Esophagus squamous epithelium (tissue), 5 donors: ENCODE measurements around the gene ALDH9A1. TPM values are rescaled to one million over a fixed set of nuclear protein-coding genes. Genes with fewer than 3 reads are reported as not detected.

Source experiments
- DNase-seq: peaks from one replicate; lab custom pipeline; 2025; lab: John Stamatoyannopoulos, UW
- H3K27ac ChIP-seq, 4 donors: fragments of 200-600 bp; sonication (generic); one replicate each; pipeline ENCODE4 v1.5.1; 2016 to 2019; ENCODE audit warnings: mild to moderate bottlenecking in 1 of 4
- H3K27me3 ChIP-seq, 4 donors: fragments of 200-600 bp; sonication (generic); 1 replicate in 3 of 4; 2 replicates in 1 of 4; pipeline versions ENCODE4 v1.5.1 to v1.6.0; 2017 to 2021; ENCODE audit warnings: antibody characterized with exemption in 1 of 4
- H3K36me3 ChIP-seq, 3 donors: fragments of 200-600 bp; sonication (generic); one replicate each; pipeline ENCODE4 v1.5.1; 2016 to 2019
- H3K4me1 ChIP-seq, 3 donors: fragments of 200-600 bp; sonication (generic); one replicate each; pipeline ENCODE4 v1.5.1; 2017 to 2019
- H3K4me3 ChIP-seq, 4 donors: fragments of 200-600 bp; sonication (generic); 1 replicate in 3 of 4; 2 replicates in 1 of 4; pipeline ENCODE4 v1.5.1; 2016 to 2019; ENCODE audit warnings: mild to moderate bottlenecking in 2 of 4, moderate library complexity in 1 of 4
- H3K9me3 ChIP-seq, 3 donors: fragments of 200-600 bp; sonication (generic); one replicate each; pipeline ENCODE4 v1.5.1; 2016 to 2019
- POLR2A ChIP-seq, 4 donors: fragments of 450-650 bp; IDR thresholded peaks; one replicate each; pipeline ENCODE4 v1.6.1; 2017; ENCODE audit warnings: antibody characterized with exemption in 4 of 4, mild to moderate bottlenecking in 4 of 4, moderate library complexity in 3 of 4
- WGBS, 2 donors: methylation state at CpG; one replicate each; pipeline ENCODE4 v1.1.5; 2018; 5-methylcytosine and 5-hydroxymethylcytosine counted together
- intact Hi-C: fragments of 100-400 bp; cut with DNase I; formaldehyde crosslinking; loops from one replicate; pipeline ENCODE4 v1.15.0; 2022
- total RNA-seq, 4 donors: library from RNA; depleted of rRNA; stranded (reverse); fragments of >200 nt; gene quantifications; one replicate each; pipeline ENCODE4 v1.1.0, GENCODE V29; 2016
- TF ChIP-seq, protein P1 (sequence below), 6 experiments: fragments of 450-650 bp in 4 of 6; fragments of 200-600 bp in 2 of 6; sonication (generic) in 2 of 6; IDR thresholded peaks; one replicate each; pipeline ENCODE4 v1.5.1; 2016 to 2019; ENCODE audit warnings: antibody characterized with exemption in 6 of 6, mild to moderate bottlenecking in 4 of 6, moderate library complexity in 4 of 6
- donor health status: DM: yes; HTN: yes; CAD: no.

The ALDH9A1 gene
- total RNA-seq, 4 donors from 2014 or later = 120 to 198 (median 158) TPM

GRCh38 chr1:165637427-165637826, 60.9 kb downstream of the ALDH9A1 start:
- DNase-seq = no peak

GRCh38 chr1:165635823-165636222, 62.5 kb downstream of the ALDH9A1 start:
- H3K4me3 ChIP-seq = no peak overlapping the region
- H3K27me3 ChIP-seq = no peaks in the 10 kb centered on the region
- H3K9me3 ChIP-seq = no peaks in the 10 kb centered on the region
- TF ChIP-seq, protein P1, sequence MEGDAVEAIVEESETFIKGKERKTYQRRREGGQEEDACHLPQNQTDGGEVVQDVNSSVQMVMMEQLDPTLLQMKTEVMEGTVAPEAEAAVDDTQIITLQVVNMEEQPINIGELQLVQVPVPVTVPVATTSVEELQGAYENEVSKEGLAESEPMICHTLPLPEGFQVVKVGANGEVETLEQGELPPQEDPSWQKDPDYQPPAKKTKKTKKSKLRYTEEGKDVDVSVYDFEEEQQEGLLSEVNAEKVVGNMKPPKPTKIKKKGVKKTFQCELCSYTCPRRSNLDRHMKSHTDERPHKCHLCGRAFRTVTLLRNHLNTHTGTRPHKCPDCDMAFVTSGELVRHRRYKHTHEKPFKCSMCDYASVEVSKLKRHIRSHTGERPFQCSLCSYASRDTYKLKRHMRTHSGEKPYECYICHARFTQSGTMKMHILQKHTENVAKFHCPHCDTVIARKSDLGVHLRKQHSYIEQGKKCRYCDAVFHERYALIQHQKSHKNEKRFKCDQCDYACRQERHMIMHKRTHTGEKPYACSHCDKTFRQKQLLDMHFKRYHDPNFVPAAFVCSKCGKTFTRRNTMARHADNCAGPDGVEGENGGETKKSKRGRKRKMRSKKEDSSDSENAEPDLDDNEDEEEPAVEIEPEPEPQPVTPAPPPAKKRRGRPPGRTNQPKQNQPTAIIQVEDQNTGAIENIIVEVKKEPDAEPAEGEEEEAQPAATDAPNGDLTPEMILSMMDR (IDR thresholded peaks at IDR 0.05) = no peak
- no peak for TF ChIP-seq POLR2A (IDR thresholded peaks at IDR 0.05)
- WGBS, 2 donors = 44 to 67% methylated on average over 2 of the region's 2 CpGs
- no peak overlapping the region for H3K27ac ChIP-seq
- intact Hi-C loops = no loop called here
- peaks cover 0 to 32% (median 0%) of the 10 kb centered on the region in 3 donors for H3K36me3 ChIP-seq
- H3K4me1 ChIP-seq = peaks cover 22 to 77% (median 28%) of the 10 kb centered on the region in 3 donors
- DNase-seq = no peak

More at GRCh38 chr1:165637427-165637826, 60.9 kb downstream of the ALDH9A1 start:
- peaks cover 0 to 32% (median 0%) of the 10 kb centered on the region in 3 donors for H3K36me3 ChIP-seq
- TF ChIP-seq, protein P1 (IDR thresholded peaks at IDR 0.05) = no peak
- TF ChIP-seq POLR2A (IDR thresholded peaks at IDR 0.05) = no peak
- peak overlapping the region in 3 of 4 donors; percentile 14 to 43 (median 25) for H3K27ac ChIP-seq
- intact Hi-C loops = no loop called here
- 40 to 56% methylated on average over 1 of the region's 1 CpG for WGBS, 2 donors
- no peak overlapping the region for H3K4me3 ChIP-seq
- H3K27me3 ChIP-seq = no peaks in the 10 kb centered on the region
- peaks cover 15 to 81% (median 34%) of the 10 kb centered on the region in 3 donors for H3K4me1 ChIP-seq
- no peaks in the 10 kb centered on the region for H3K9me3 ChIP-seq

GRCh38 chr1:165635329-165635728, 63.0 kb downstream of the ALDH9A1 start:
- H3K27ac ChIP-seq = no peak overlapping the region

GRCh38 chr1:165634154-165634921, 64.0 kb downstream of the ALDH9A1 start:
- no peak for DNase-seq
- Histone ChIP-seq H3K4me3 (no peak overlapping the region), H3K9me3 (no peaks in the 10 kb centered on the region), H3K4me1 (peaks cover 22 to 71% (median 31%) of the 10 kb centered on the region in 3 donors), H3K27me3 (no peaks in the 10 kb centered on the region), H3K27ac (no peak overlapping the region), H3K36me3 (peaks cover 0 to 21% (median 0%) of the 10 kb centered on the region in 3 donors)
- TF ChIP-seq, protein P1 (IDR thresholded peaks at IDR 0.05) = no peak
- no peak for TF ChIP-seq POLR2A (IDR thresholded peaks at IDR 0.05)
- intact Hi-C loops = no loop called here
- WGBS, 2 donors = 83% methylated on average over 6 of the region's 6 CpGs

More at GRCh38 chr1:165635329-165635728, 63.0 kb downstream of the ALDH9A1 start:
- Histone ChIP-seq H3K9me3 (no peaks in the 10 kb centered on the region), H3K4me1 (peaks cover 22 to 72% (median 28%) of the 10 kb centered on the region in 3 donors), H3K27me3 (no peaks in the 10 kb centered on the region), H3K36me3 (peaks cover 0 to 30% (median 0%) of the 10 kb centered on the region in 3 donors), H3K4me3 (no peak overlapping the region)
- DNase-seq = no peak
- 44 to 55% methylated on average over 2 of the region's 2 CpGs for WGBS, 2 donors
- intact Hi-C loops = no loop called here
- TF ChIP-seq, protein P1 (IDR thresholded peaks at IDR 0.05) = no peak
- no peak for TF ChIP-seq POLR2A (IDR thresholded peaks at IDR 0.05)

GRCh38 chr1:165633614-165634013, 64.7 kb downstream of the ALDH9A1 start:
- TF ChIP-seq, protein P1 (IDR thresholded peaks at IDR 0.05) = no peak
- no peak for TF ChIP-seq POLR2A (IDR thresholded peaks at IDR 0.05)
- no peaks in the 10 kb centered on the region for H3K9me3 ChIP-seq
- H3K27me3 ChIP-seq = no peaks in the 10 kb centered on the region
- H3K4me3 ChIP-seq = no peak overlapping the region
- H3K36me3 ChIP-seq = peaks cover 0 to 13% (median 0%) of the 10 kb centered on the region in 3 donors
- DNase-seq = no peak
- no peak overlapping the region for H3K27ac ChIP-seq
- WGBS, 2 donors = 17 to 23% methylated on average over 3 of the region's 3 CpGs
- intact Hi-C loops = no loop called here
- H3K4me1 ChIP-seq = peaks cover 22 to 71% (median 31%) of the 10 kb centered on the region in 3 donors
